22Rv1 (cell line): ENCODE data around the gene SPEG.

Experiments
- ZFX ChIP-seq: fragments of 450-650 bp; IDR thresholded peaks from 2 replicates; pipeline ENCODE4 v1.6.1; 2017; ENCODE audit warnings: antibody characterized with exemption, borderline replicate concordance
- TF ChIP-seq, protein P1 (sequence below): fragments of 450-650 bp; IDR thresholded peaks from 2 replicates; pipeline ENCODE4 v1.5.1; 2017; ENCODE audit warnings: mild to moderate bottlenecking

DNA sequence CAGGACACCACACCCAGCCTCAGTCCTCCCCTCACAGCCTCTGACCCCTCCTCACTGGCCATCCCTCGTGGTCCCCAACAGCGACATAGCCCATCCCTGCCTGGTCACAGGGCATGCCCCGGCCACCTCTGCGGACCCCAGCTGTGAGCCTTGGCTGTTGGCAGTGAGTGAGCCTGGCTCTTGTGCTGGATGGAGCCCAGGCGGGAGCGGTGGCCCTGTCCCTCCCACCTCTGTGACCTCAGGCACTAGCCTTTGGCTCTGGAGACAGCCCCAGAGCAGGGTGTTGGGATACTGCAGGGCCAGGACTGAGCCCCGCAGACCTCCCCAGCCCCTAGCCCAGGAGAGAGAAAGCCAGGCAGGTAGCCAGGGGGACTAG is 8.6 kb upstream of the SPEG start:
- TF ChIP-seq, protein P1, sequence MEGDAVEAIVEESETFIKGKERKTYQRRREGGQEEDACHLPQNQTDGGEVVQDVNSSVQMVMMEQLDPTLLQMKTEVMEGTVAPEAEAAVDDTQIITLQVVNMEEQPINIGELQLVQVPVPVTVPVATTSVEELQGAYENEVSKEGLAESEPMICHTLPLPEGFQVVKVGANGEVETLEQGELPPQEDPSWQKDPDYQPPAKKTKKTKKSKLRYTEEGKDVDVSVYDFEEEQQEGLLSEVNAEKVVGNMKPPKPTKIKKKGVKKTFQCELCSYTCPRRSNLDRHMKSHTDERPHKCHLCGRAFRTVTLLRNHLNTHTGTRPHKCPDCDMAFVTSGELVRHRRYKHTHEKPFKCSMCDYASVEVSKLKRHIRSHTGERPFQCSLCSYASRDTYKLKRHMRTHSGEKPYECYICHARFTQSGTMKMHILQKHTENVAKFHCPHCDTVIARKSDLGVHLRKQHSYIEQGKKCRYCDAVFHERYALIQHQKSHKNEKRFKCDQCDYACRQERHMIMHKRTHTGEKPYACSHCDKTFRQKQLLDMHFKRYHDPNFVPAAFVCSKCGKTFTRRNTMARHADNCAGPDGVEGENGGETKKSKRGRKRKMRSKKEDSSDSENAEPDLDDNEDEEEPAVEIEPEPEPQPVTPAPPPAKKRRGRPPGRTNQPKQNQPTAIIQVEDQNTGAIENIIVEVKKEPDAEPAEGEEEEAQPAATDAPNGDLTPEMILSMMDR = no peak
- no peak for TF ChIP-seq ZFX
